Occipital lobe (tissue), 2 donors: ENCODE measurements around the gene ZNF236. TPM values are rescaled to one million over a fixed set of nuclear protein-coding genes. Genes with fewer than 3 reads are reported as not detected.
"Not testable (repeated sequence)": the region's sequence is repeated elsewhere in the genome, so short reads cannot be mapped to it uniquely, and the experiment has no call there.

Experiments
- DNase-seq: peaks from one replicate; lab custom pipeline; 2025; lab: John Stamatoyannopoulos, UW
- total RNA-seq: library from RNA; depleted of rRNA; stranded (reverse); fragments of >200 nt; gene quantifications from one replicate; pipeline ENCODE4 v1.2.3, GENCODE V29; 2014

The ZNF236 gene
- 30.3 TPM for total RNA-seq

- DNase-seq, result peak; percentile 53
These were observed at the start of gene ZNF236 for GRCh38 chr18:76822506-76823160. ZNF236 (plus strand) TSS chr18:76822557; CDS start chr18:76822608, 51 bp downstream.

GRCh38 chr18:76772665-76773064 lies 49.7 kb upstream of the ZNF236 start:
- DNase-seq, result no peak

- DNase-seq, result not testable (repeated sequence)
These were observed 45.3 kb upstream of the ZNF236 start for GRCh38 chr18:76777036-76777435.

GRCh38 chr18:76783786-76784484 lies 38.4 kb upstream of the ZNF236 start:
- no peak for DNase-seq

GRCh38 chr18:76785872-76786271 lies 36.5 kb upstream of the ZNF236 start:
- DNase-seq, result no peak

GRCh38 chr18:76788571-76789317 lies 33.6 kb upstream of the ZNF236 start:
- DNase-seq, result no peak

- no peak for DNase-seq
These were observed 31.3 kb upstream of the ZNF236 start for GRCh38 chr18:76791106-76791505.

GRCh38 chr18:76791642-76792041 lies 30.7 kb upstream of the ZNF236 start:
- DNase-seq, result no peak

- no peak for DNase-seq
These were observed 28.0 kb upstream of the ZNF236 start for GRCh38 chr18:76794326-76794725.

GRCh38 chr18:76801567-76802505 lies 20.5 kb upstream of the ZNF236 start:
- no peak for DNase-seq

GRCh38 chr18:76803413-76803812 lies 18.9 kb upstream of the ZNF236 start:
- DNase-seq, result no peak

- DNase-seq, result peak; percentile 21
These were observed 18.5 kb upstream of the ZNF236 start for GRCh38 chr18:76803814-76804213.

GRCh38 chr18:76805221-76805620 lies 17.1 kb upstream of the ZNF236 start:
- DNase-seq, result no peak

GRCh38 chr18:76806301-76806700 lies 16.1 kb upstream of the ZNF236 start:
- DNase-seq, result no peak

- DNase-seq, result no peak
These were observed 13.8 kb upstream of the ZNF236 start for GRCh38 chr18:76808561-76808960.

- not testable (repeated sequence) for DNase-seq
These were observed 10.8 kb upstream of the ZNF236 start for GRCh38 chr18:76811530-76811929.

- no peak for DNase-seq
These were observed 8.1 kb upstream of the ZNF236 start for GRCh38 chr18:76814256-76814655.

GRCh38 chr18:76816127-76816526 lies 6.2 kb upstream of the ZNF236 start:
- no peak for DNase-seq

- no peak for DNase-seq
These were observed 4.3 kb upstream of the ZNF236 start for GRCh38 chr18:76817888-76818611.

GRCh38 chr18:76819411-76820136 lies 2.8 kb upstream of the ZNF236 start:
- no peak for DNase-seq
